ENCODE measurements around the gene CCDC192.

- TF ChIP-seq CTCF (conservative IDR thresholded peaks at IDR 0.05), result no peak
- TF ChIP-seq ZFX (IDR thresholded peaks at IDR 0.05), result no peak
These were observed 277.7 kb downstream of the CCDC192 start for GRCh38 chr5:127980843-127981242.
